SU-DHL-6 (cell line): ENCODE results near the gene CNTN5.

Experiments used
- EZH2phosphoT487 ChIP-seq: fragments of 200-600 bp; sonication (generic), shearing (Covaris generic); conservative IDR thresholded peaks from 2 replicates; pipeline ENCODE4 v1.6.1; 2018; ENCODE audit warnings: mild to moderate bottlenecking, antibody characterized with exemption, low read length, moderate library complexity, mixed read lengths
- TF ChIP-seq, protein P1 (sequence below): fragments of 200-600 bp; sonication (generic); IDR thresholded peaks from one replicate; pipeline ENCODE4 v1.5.1; 2017; ENCODE audit warnings: antibody characterized with exemption, mild to moderate bottlenecking, low read length, moderate library complexity; ENCODE audit not compliant: insufficient read depth, poor library complexity, severe bottlenecking

DNA sequence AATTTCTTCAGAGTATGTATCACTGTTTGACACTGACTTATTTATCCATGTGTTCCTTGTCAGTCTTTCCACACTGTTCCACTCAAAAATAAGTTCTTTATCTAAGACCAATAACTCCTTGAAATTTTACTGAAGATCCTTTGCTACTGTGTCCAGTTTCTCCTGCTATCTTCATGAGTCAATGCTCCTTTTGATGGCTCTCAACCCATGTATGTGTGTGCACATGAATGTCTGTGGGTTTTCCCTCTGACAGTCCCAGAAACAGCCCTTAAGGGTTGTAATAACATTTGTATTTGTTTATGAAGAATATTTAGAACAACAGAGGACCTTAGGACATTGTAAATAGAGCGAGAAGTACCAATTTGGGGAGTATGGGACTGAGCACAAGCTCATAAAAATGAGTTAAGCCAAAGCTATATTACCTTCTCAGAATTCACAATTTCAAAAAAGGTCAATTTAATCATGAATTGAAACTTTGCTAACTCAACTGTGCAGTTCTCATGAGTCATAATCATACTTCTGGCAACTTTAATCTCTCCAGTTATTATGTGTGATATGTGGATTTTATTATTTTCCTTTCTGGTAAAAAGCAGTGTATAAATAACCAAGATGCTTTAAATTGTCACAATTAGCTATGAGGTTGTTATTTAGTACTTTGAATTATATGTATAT lies 533.6 kb downstream of the CNTN5 start:
- TF ChIP-seq, protein P1, sequence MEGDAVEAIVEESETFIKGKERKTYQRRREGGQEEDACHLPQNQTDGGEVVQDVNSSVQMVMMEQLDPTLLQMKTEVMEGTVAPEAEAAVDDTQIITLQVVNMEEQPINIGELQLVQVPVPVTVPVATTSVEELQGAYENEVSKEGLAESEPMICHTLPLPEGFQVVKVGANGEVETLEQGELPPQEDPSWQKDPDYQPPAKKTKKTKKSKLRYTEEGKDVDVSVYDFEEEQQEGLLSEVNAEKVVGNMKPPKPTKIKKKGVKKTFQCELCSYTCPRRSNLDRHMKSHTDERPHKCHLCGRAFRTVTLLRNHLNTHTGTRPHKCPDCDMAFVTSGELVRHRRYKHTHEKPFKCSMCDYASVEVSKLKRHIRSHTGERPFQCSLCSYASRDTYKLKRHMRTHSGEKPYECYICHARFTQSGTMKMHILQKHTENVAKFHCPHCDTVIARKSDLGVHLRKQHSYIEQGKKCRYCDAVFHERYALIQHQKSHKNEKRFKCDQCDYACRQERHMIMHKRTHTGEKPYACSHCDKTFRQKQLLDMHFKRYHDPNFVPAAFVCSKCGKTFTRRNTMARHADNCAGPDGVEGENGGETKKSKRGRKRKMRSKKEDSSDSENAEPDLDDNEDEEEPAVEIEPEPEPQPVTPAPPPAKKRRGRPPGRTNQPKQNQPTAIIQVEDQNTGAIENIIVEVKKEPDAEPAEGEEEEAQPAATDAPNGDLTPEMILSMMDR = no peak
- TF ChIP-seq EZH2phosphoT487 = no peak
